Tibial nerve (tissue), 4 donors: Measurements from ENCODE around the gene ERBB4. TPM values are rescaled to one million over a fixed set of nuclear protein-coding genes. Genes with fewer than 3 reads are reported as not detected.
"Not testable (repeated sequence)": the region's sequence is repeated elsewhere in the genome, so short reads cannot be mapped to it uniquely, and the experiment has no call there.

Experiments used
- DNase-seq, 2 donors: peaks; one replicate each; pipeline ENCODE4 v3.0.0-alpha.2; 2019; ENCODE audit warnings: low spot score in 2 of 2
- H3K27ac ChIP-seq, 4 donors: fragments of 200-600 bp; sonication (generic) in 3 of 4; one replicate each; pipeline ENCODE4 v1.5.1; 2017 to 2019; ENCODE audit warnings: mild to moderate bottlenecking in 1 of 4
- H3K27me3 ChIP-seq, 2 donors: fragments of 200-600 bp; sonication (generic) in 1 of 2; one replicate each; pipeline versions ENCODE4 v1.5.1 to v1.6.0; 2017 to 2019
- H3K36me3 ChIP-seq, 3 donors: fragments of 200-600 bp; sonication (generic); one replicate each; pipeline ENCODE4 v1.5.1; 2018 to 2019
- H3K4me1 ChIP-seq, 4 donors: fragments of 200-600 bp; sonication (generic) in 3 of 4; one replicate each; pipeline ENCODE4 v1.5.1; 2017 to 2019
- H3K4me3 ChIP-seq, 4 donors: fragments of 200-600 bp; sonication (generic) in 3 of 4; one replicate each; pipeline ENCODE4 v1.5.1; 2017 to 2019; ENCODE audit warnings: mild to moderate bottlenecking in 1 of 4, moderate library complexity in 1 of 4
- H3K9me3 ChIP-seq, 4 donors: fragments of 200-600 bp; sonication (generic) in 3 of 4; one replicate each; pipeline ENCODE4 v1.5.1; 2017 to 2019
- EP300 ChIP-seq, 2 donors: sonication (generic); formaldehyde crosslinking; IDR thresholded peaks; one replicate each; pipeline ENCODE4 v1.6.1; 2017; ENCODE audit warnings: antibody characterized with exemption in 2 of 2, mild to moderate bottlenecking in 1 of 2
- POLR2A ChIP-seq, 2 donors: fragments of 450-650 bp; IDR thresholded peaks; one replicate each; pipeline ENCODE4 v1.6.1; 2017; ENCODE audit warnings: antibody characterized with exemption in 2 of 2, mild to moderate bottlenecking in 2 of 2, moderate library complexity in 2 of 2
- WGBS, 2 donors: methylation state at CpG; one replicate each; pipeline ENCODE4 v1.1.5; 2018; 5-methylcytosine and 5-hydroxymethylcytosine counted together
- total RNA-seq, 4 donors: library from RNA; depleted of rRNA; stranded (reverse); fragments of >200 nt; gene quantifications; one replicate each; pipeline ENCODE4 v1.1.0, GENCODE V29; 2016
- TF ChIP-seq, protein P1 (sequence below), 5 experiments: fragments of 200-600 bp in 3 of 5; fragments of 450-650 bp in 2 of 5; sonication (generic) in 3 of 5; IDR thresholded peaks; one replicate each; pipeline ENCODE4 v1.5.1; 2016 to 2019; ENCODE audit warnings: antibody characterized with exemption in 5 of 5, mild to moderate bottlenecking in 3 of 5, moderate library complexity in 2 of 5

Gene ERBB4
- total RNA-seq, 4 donors from 2014 or later = 2.4 to 3.3 (median 2.9) TPM

DNA sequence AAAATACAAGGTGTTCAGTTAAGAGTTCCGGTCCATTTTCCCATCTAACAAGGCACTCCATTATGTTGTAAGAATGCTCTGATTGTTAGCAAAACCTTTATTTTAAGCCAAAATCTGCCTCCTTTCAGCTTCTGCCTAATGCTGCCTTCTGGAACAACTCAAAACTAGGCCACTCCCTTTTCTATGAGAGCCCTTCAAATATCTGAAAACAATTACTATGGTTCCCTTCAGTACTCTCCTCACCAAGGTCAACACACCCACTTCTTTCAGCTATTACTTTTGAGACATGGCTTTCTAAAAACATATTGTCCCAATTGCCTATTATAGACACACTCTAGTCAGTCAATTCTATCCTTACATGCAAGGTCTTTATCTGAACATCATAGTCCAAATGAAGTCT is 429.4 kb downstream of the ERBB4 start:
- Histone ChIP-seq H3K27me3 (no peaks in the 10 kb centered on the region), H3K4me3 (no peak overlapping the region), H3K27ac (no peak overlapping the region), H3K36me3 (no peaks in the 10 kb centered on the region), H3K4me1 (no peaks in the 10 kb centered on the region), H3K9me3 (peaks cover 0 to 9% (median 0%) of the 10 kb centered on the region in 4 donors)
- TF ChIP-seq POLR2A (IDR thresholded peaks at IDR 0.05) (no peak), EP300 (IDR thresholded peaks at IDR 0.05) (no peak)
- TF ChIP-seq, protein P1, sequence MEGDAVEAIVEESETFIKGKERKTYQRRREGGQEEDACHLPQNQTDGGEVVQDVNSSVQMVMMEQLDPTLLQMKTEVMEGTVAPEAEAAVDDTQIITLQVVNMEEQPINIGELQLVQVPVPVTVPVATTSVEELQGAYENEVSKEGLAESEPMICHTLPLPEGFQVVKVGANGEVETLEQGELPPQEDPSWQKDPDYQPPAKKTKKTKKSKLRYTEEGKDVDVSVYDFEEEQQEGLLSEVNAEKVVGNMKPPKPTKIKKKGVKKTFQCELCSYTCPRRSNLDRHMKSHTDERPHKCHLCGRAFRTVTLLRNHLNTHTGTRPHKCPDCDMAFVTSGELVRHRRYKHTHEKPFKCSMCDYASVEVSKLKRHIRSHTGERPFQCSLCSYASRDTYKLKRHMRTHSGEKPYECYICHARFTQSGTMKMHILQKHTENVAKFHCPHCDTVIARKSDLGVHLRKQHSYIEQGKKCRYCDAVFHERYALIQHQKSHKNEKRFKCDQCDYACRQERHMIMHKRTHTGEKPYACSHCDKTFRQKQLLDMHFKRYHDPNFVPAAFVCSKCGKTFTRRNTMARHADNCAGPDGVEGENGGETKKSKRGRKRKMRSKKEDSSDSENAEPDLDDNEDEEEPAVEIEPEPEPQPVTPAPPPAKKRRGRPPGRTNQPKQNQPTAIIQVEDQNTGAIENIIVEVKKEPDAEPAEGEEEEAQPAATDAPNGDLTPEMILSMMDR (IDR thresholded peaks at IDR 0.05) = no peak
- 33 to 52% methylated on average over 1 of the region's 1 CpG for WGBS, 2 donors
- DNase-seq = no peak

DNA sequence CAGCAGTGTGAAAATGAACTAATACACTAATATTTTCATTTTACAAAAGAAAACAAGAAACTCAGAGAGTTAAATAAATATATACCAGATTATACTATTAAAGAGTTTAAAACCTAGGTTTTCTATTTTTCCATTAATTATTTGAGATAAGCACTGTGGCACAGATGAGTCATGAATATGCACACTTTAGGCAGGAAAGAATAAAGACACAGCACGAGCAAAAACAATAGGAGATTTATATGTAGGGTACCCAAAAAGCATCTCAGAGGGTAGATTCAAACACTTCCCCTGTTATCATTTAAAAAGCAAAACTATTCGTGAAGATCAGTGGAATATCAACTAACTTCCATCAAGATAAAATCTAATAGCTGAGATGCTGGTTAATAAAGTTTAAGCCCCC is 430.6 kb downstream of the ERBB4 start:
- WGBS, 2 donors = 58 to 59% methylated on average over 2 of the region's 2 CpGs
- no peak for TF ChIP-seq EP300 (IDR thresholded peaks at IDR 0.05)
- TF ChIP-seq, protein P1 (IDR thresholded peaks at IDR 0.05) = no peak
- TF ChIP-seq POLR2A (IDR thresholded peaks at IDR 0.05) = no peak
- no peaks in the 10 kb centered on the region for H3K36me3 ChIP-seq
- DNase-seq = no peak
- peaks cover 0 to 9% (median 0%) of the 10 kb centered on the region in 4 donors for H3K9me3 ChIP-seq
- no peak overlapping the region for H3K27ac ChIP-seq
- H3K27me3 ChIP-seq = no peaks in the 10 kb centered on the region
- H3K4me1 ChIP-seq = no peaks in the 10 kb centered on the region
- no peak overlapping the region for H3K4me3 ChIP-seq

DNA sequence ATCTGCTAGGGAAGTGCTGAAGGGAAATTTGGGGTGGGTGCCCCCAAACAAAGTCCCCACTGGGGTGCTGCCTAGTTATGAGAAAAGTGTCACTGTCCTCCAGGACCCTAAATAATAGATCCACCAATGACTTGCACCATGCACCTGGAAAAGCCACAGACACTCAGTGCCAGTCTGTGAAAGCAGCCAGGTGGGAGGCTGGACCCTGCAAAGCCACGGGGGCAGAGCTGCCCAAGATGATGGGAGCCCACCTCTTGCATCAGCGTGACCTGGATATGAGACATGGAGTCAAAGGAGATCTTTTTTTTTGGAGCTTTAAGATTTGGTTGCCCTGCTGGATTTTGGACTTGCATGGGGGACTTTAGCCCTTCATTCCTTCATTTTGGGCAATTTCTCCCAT is 431.6 kb downstream of the ERBB4 start:
- no peaks in the 10 kb centered on the region for H3K36me3 ChIP-seq
- TF ChIP-seq, protein P1 (IDR thresholded peaks at IDR 0.05) = no peak
- TF ChIP-seq EP300 (IDR thresholded peaks at IDR 0.05) (no peak), POLR2A (IDR thresholded peaks at IDR 0.05) (no peak)

DNA sequence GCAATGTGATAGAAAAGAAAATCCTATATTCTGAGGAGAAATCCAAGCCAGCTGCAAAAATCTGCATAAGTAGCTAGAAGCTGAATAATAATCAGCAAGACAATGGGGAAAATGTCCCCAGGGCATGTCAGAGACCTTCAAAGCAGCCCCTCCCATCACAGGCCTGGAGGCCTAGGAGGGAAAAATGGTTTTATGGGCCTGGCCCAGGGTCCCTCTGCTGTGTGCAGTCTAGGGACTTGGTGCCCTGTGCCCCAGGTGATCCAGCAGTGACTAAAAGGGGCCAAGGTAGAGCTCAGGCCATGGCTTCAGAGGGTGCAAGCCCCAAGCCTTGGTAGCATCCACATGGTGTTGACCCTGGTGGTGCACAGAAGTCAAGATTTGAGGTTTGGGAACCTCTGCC is 432.1 kb downstream of the ERBB4 start:
- not testable (repeated sequence) for H3K36me3 ChIP-seq, H3K4me3 ChIP-seq, H3K27me3 ChIP-seq, H3K4me1 ChIP-seq, H3K9me3 ChIP-seq, DNase-seq, H3K27ac ChIP-seq

More for the DNA sequence above, 431.6 kb downstream of the ERBB4 start:
- no peak overlapping the region for H3K27ac ChIP-seq
- H3K4me3 ChIP-seq = no peak overlapping the region
- no peaks in the 10 kb centered on the region for H3K27me3 ChIP-seq
- peaks cover 0 to 9% (median 0%) of the 10 kb centered on the region in 4 donors for H3K9me3 ChIP-seq
- H3K4me1 ChIP-seq = no peaks in the 10 kb centered on the region
- 79 to 93% methylated on average over 2 of the region's 2 CpGs for WGBS, 2 donors
- DNase-seq = no peak

DNA sequence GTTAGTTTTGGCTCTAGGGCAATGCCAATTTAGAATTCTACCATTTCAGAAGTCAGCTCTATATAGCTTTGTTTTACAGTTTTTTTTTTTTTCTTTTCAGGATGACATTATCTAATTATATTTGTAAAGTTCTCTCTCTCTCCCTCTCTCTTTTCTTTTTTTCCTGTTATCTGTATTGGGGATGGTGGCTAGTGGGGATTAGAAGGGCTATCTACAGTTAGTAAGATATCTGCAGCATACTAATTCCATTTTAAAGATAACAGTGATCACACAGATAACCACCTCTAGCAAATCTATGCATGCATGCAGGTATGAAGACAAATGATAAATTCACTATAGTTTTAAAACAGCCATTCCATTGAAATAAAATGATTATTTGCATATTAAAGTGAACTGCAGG is 438.9 kb downstream of the ERBB4 start:
- H3K27me3 ChIP-seq = no peaks in the 10 kb centered on the region
- no peak for DNase-seq
- no peak overlapping the region for H3K4me3 ChIP-seq
- TF ChIP-seq, protein P1 (IDR thresholded peaks at IDR 0.05) = no peak
- TF ChIP-seq POLR2A (IDR thresholded peaks at IDR 0.05) (no peak), EP300 (IDR thresholded peaks at IDR 0.05) (no peak)
- no peaks in the 10 kb centered on the region for H3K9me3 ChIP-seq
- H3K27ac ChIP-seq = no peak overlapping the region
- H3K36me3 ChIP-seq = no peaks in the 10 kb centered on the region
- no peaks in the 10 kb centered on the region for H3K4me1 ChIP-seq

DNA sequence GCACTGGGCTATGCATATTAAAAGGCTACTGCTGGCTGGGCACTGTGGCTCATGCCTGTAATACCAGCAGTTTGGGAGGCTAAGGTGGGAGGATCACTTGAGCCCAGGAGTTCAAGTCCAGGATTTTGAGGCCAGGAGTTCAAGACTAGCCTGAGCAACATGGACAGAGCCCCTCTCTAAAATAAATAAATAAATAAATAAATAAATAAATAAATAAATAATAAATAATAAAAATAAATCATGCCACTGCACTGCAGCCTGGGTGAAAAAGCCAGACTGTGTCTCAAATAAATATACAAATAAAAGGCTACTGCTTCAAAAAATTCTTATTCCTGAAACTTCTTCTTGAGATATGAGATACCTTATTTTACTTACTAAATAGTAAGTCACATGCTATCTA is 439.6 kb downstream of the ERBB4 start:
- DNase-seq = no peak
- Histone ChIP-seq H3K4me3 (no peak overlapping the region), H3K36me3 (no peaks in the 10 kb centered on the region), H3K9me3 (no peaks in the 10 kb centered on the region), H3K27me3 (no peaks in the 10 kb centered on the region), H3K4me1 (no peaks in the 10 kb centered on the region), H3K27ac (no peak overlapping the region)
- TF ChIP-seq EP300 (IDR thresholded peaks at IDR 0.05) = no peak
- TF ChIP-seq, protein P1 (IDR thresholded peaks at IDR 0.05) = no peak
- no peak for TF ChIP-seq POLR2A (IDR thresholded peaks at IDR 0.05)
